CD1c-positive myeloid dendritic cell (primary cell): Measurements from ENCODE around the gene UGT1A6.

ENCODE experiments used
- DNase-seq: peaks from one replicate; pipeline ENCODE4 v3.0.0-alpha.2; 2016; ENCODE audit errors: extremely low spot score

UGT1A6 gene

GRCh38 chr2:233819884-233820773, 127.4 kb downstream of the UGT1A6 start:
- DNase-seq = no peak

GRCh38 chr2:233820774-233821105, 128.1 kb downstream of the UGT1A6 start:
- DNase-seq = no peak

GRCh38 chr2:233821196-233821595, 128.5 kb downstream of the UGT1A6 start:
- DNase-seq = no peak

GRCh38 chr2:233821709-233822100, 129.0 kb downstream of the UGT1A6 start:
- no peak for DNase-seq

GRCh38 chr2:233822101-233822771, 129.5 kb downstream of the UGT1A6 start:
- no peak for DNase-seq
